Stomach (tissue), 4 donors: ENCODE results near the gene FCHO2.

Experiments used
- CTCF ChIP-seq, 7 experiments: fragments of 450-650 bp in 4 of 7; fragments of 200-600 bp in 3 of 7; sonication (generic) in 3 of 7; IDR thresholded peaks; one replicate each; pipeline ENCODE4 v1.5.1; 2016 to 2019; ENCODE audit warnings: antibody characterized with exemption in 7 of 7, control low read depth in 2 of 7, mild to moderate bottlenecking in 1 of 7
- POLR2A ChIP-seq, 4 donors: fragments of 450-650 bp; IDR thresholded peaks; one replicate each; pipeline ENCODE4 v1.6.1; 2016; ENCODE audit warnings: antibody characterized with exemption in 4 of 4, control low read depth in 2 of 4, mild to moderate bottlenecking in 1 of 4, moderate library complexity in 1 of 4
- POLR2AphosphoS5 ChIP-seq, 3 donors: sonication (generic); formaldehyde crosslinking; IDR thresholded peaks; one replicate each; pipeline ENCODE4 v1.6.1; 2016; ENCODE audit warnings: antibody characterized with exemption in 3 of 3

GRCh38 chr5:73097740-73098139 lies 141.9 kb downstream of the FCHO2 start:
- TF ChIP-seq POLR2A (IDR thresholded peaks at IDR 0.05): no peak
- TF ChIP-seq POLR2AphosphoS5 (IDR thresholded peaks at IDR 0.05): no peak
- no peak for TF ChIP-seq CTCF (IDR thresholded peaks at IDR 0.05)
